H1 (cell line): ENCODE data around the gene KCTD10. TPM values are rescaled to one million over a fixed set of nuclear protein-coding genes. Genes with fewer than 3 reads are reported as not detected.
A peak's percentile ranks its signal among the peaks of the same experiment; 100 is the strongest.

Experiments used
- CTCF ChIA-PET: fragments of 300-600 bp; sonication (Branson Sonifier 250); formaldehyde crosslinking; loops from one replicate; lab custom pipeline; 2021; ENCODE audit not compliant: partially characterized antibody; lab: Charles Lee
- POLR2A ChIA-PET: fragments of 300-600 bp; sonication (Branson Sonifier 250); formaldehyde crosslinking; loops from one replicate; lab custom pipeline; 2021; ENCODE audit warnings: inconsistent platforms; ENCODE audit not compliant: partially characterized antibody; lab: Charles Lee
- DNase-seq, 2 experiments: peaks; one replicate each; pipeline versions ENCODE4 v3.0.0 to v3.0.0-alpha.2; 2010 to 2022; ENCODE audit warnings: low spot score in 2 of 2, low read depth in 1 of 2, mixed read lengths in 1 of 2
- FAIRE-seq: peaks from 2 replicates; lab custom pipeline; 2011; peaks lifted over from hg19 to GRCh38; lab: Jason Lieb, UNC
- H2AFZ ChIP-seq: 2 replicates; pipeline ENCODE4 v1.8.1; 2012; ENCODE audit warnings: low read length, inconsistent platforms
- H2AK5ac ChIP-seq: 2 replicates; pipeline ENCODE4 v1.6.1; 2013; ENCODE audit warnings: low read depth, low read length
- H2BK120ac ChIP-seq: replicated peaks from 2 replicates; pipeline ENCODE3; 2013; ENCODE audit warnings: low read depth, low read length, inconsistent platforms
- H2BK12ac ChIP-seq: 2 replicates; pipeline ENCODE4 v1.6.1; 2013; ENCODE audit warnings: low read depth, low read length
- H2BK15ac ChIP-seq: 2 replicates; pipeline ENCODE4 v1.6.1; 2013; ENCODE audit warnings: low read length
- H2BK20ac ChIP-seq: 2 replicates; pipeline ENCODE4 v1.6.1; 2013; ENCODE audit warnings: low read length
- H2BK5ac ChIP-seq: 2 replicates; pipeline ENCODE4 v1.6.1; 2013; ENCODE audit warnings: low read depth, low read length
- H3K14ac ChIP-seq: 2 replicates; pipeline ENCODE4 v1.6.1; 2013; ENCODE audit warnings: inconsistent platforms; ENCODE audit not compliant: insufficient read length
- H3K18ac ChIP-seq: 2 replicates; pipeline ENCODE4 v1.6.1; 2013; ENCODE audit warnings: low read length; ENCODE audit errors: extremely low read depth
- H3K23ac ChIP-seq: 2 replicates; pipeline ENCODE4 v1.6.1; 2013; ENCODE audit warnings: inconsistent platforms; ENCODE audit not compliant: insufficient read length
- H3K23me2 ChIP-seq: 2 replicates; pipeline ENCODE4 v1.6.1; 2013; ENCODE audit warnings: low read depth, low read length
- H3K27ac ChIP-seq: 2 replicates; pipeline ENCODE4 v1.6.1; 2011; ENCODE audit warnings: low read depth, low read length, inconsistent platforms
- H3K27me3 ChIP-seq, 4 experiments: replicated peaks in 1 of 4; 1 replicate in 1 of 4; 2 replicates in 3 of 4; pipeline versions ENCODE4 v1.6.1 to v1.8.1; 2011 to 2013; ENCODE audit warnings: low read length in 3 of 4, mild to moderate bottlenecking in 3 of 4, inconsistent platforms in 2 of 4, mixed read lengths in 2 of 4, moderate library complexity in 1 of 4; ENCODE audit not compliant: control insufficient read depth in 3 of 4, insufficient read depth in 3 of 4; ENCODE audit errors: extremely low read depth in 1 of 4
- H3K36me3 ChIP-seq, 4 experiments: 2 replicates each; pipeline versions ENCODE4 v1.6.1 to v1.8.1; 2011 to 2013; ENCODE audit warnings: mild to moderate bottlenecking in 4 of 4, low read length in 3 of 4, moderate library complexity in 2 of 4, control low read depth in 1 of 4, inconsistent platforms in 1 of 4; ENCODE audit not compliant: insufficient read depth in 4 of 4, control insufficient read depth in 2 of 4
- H3K4ac ChIP-seq: replicated peaks from 2 replicates; pipeline ENCODE3; 2013; ENCODE audit warnings: low read length, low read depth, mixed read lengths, inconsistent platforms; ENCODE audit not compliant: insufficient read length
- H3K4me1 ChIP-seq, 4 experiments: replicated peaks in 1 of 4; 1 replicate in 1 of 4; 2 replicates in 3 of 4; pipeline versions ENCODE4 v1.6.1 to v1.8.1; 2011 to 2013; ENCODE audit warnings: low read length in 3 of 4, inconsistent platforms in 2 of 4, mixed read lengths in 1 of 4; ENCODE audit not compliant: insufficient read depth in 4 of 4, control insufficient read depth in 3 of 4
- H3K4me2 ChIP-seq, 2 experiments: 2 replicates each; pipeline versions ENCODE4 v1.6.1 to v1.8.1; 2011 to 2013; ENCODE audit warnings: low read depth in 2 of 2, low read length in 2 of 2, control low read depth in 1 of 2, inconsistent platforms in 1 of 2, mild to moderate bottlenecking in 1 of 2; ENCODE audit not compliant: insufficient read depth in 1 of 2
- H3K4me3 ChIP-seq, 4 experiments: fragments of 200-600, 300-600 bp in 1 of 4; sonication (generic), shearing (Covaris generic), sonication (Bioruptor Twin) in 1 of 4; 2 replicates each; pipeline versions ENCODE4 v1.5.1 to v1.8.1; 2011 to 2016; ENCODE audit warnings: low read length in 4 of 4, low read depth in 3 of 4, control low read depth in 2 of 4, inconsistent platforms in 2 of 4, mild to moderate bottlenecking in 2 of 4, mixed read lengths in 1 of 4, moderate library complexity in 1 of 4; ENCODE audit not compliant: insufficient read depth in 2 of 4; ENCODE audit errors: extremely low read depth in 1 of 4
- H3K56ac ChIP-seq: replicated peaks from 2 replicates; pipeline ENCODE3; 2013; ENCODE audit warnings: low read depth, mild to moderate bottlenecking, mixed read lengths, low read length, inconsistent platforms; ENCODE audit not compliant: insufficient read length
- H3K79me1 ChIP-seq: 2 replicates; pipeline ENCODE4 v1.6.1; 2013; ENCODE audit warnings: low read depth, low read length, control low read depth
- H3K79me2 ChIP-seq, 2 experiments: 2 replicates each; pipeline versions ENCODE4 v1.6.1 to v1.8.1; 2012 to 2013; ENCODE audit warnings: low read length in 2 of 2, mild to moderate bottlenecking in 2 of 2, inconsistent platforms in 1 of 2; ENCODE audit not compliant: insufficient read depth in 2 of 2, control insufficient read depth in 1 of 2
- H3K9ac ChIP-seq, 4 experiments: replicated peaks in 1 of 4; 1 replicate in 1 of 4; 2 replicates in 3 of 4; pipeline versions ENCODE4 v1.6.1 to v1.8.1; 2011 to 2013; ENCODE audit warnings: low read depth in 3 of 4, low read length in 3 of 4, control low read depth in 2 of 4, mild to moderate bottlenecking in 2 of 4, moderate library complexity in 2 of 4, inconsistent platforms in 1 of 4; ENCODE audit errors: extremely low read depth in 1 of 4
- H3K9me3 ChIP-seq, 2 experiments: 2 replicates each; pipeline versions ENCODE4 v1.6.1 to v1.8.1; 2012 to 2013; ENCODE audit warnings: mild to moderate bottlenecking in 2 of 2, moderate library complexity in 2 of 2, control low read depth in 1 of 2, inconsistent platforms in 1 of 2, low read depth in 1 of 2, low read length in 1 of 2, mixed read lengths in 1 of 2; ENCODE audit not compliant: insufficient read depth in 2 of 2
- H4K20me1 ChIP-seq, 2 experiments: replicated peaks in 1 of 2; 2 replicates each; pipeline versions ENCODE3 to v1.8.1; 2011 to 2013; ENCODE audit warnings: inconsistent platforms in 2 of 2, low read length in 2 of 2, mild to moderate bottlenecking in 1 of 2; ENCODE audit not compliant: insufficient read depth in 2 of 2, control insufficient read depth in 1 of 2
- H4K5ac ChIP-seq: 2 replicates; pipeline ENCODE4 v1.6.1; 2013; ENCODE audit warnings: low read length, low read depth, mixed read lengths, inconsistent platforms; ENCODE audit not compliant: insufficient read length
- H4K8ac ChIP-seq: 2 replicates; pipeline ENCODE4 v1.8.0; 2013; ENCODE audit warnings: mild to moderate bottlenecking, moderate library complexity, low read length, inconsistent platforms; ENCODE audit not compliant: insufficient read depth; ENCODE audit errors: extremely low read depth
- H4K91ac ChIP-seq: replicated peaks from 2 replicates; pipeline ENCODE3; 2013; ENCODE audit warnings: low read length, mixed read lengths, inconsistent platforms; ENCODE audit not compliant: insufficient read length
- EZH2 ChIP-seq: fragments of 200-600 bp; sonication (generic); IDR thresholded peaks from 2 replicates; pipeline ENCODE4 v1.7.1; 2012; ENCODE audit warnings: low read depth, mild to moderate bottlenecking, moderate library complexity, low read length, inconsistent platforms; ENCODE audit not compliant: severe bottlenecking
- HDAC6 ChIP-seq: IDR thresholded peaks from one replicate; pipeline ENCODE4 v1.7.1; 2012; ENCODE audit warnings: low read depth, mild to moderate bottlenecking, inconsistent platforms, low read length, moderate library complexity
- SP1 ChIP-seq: IDR thresholded peaks from 2 replicates; pipeline ENCODE4 v1.6.1; 2011; ENCODE audit warnings: low read depth, low read length
- TEAD4 ChIP-seq: IDR thresholded peaks from 2 replicates; pipeline ENCODE4 v1.6.1; 2012; ENCODE audit warnings: low read depth, low read length, inconsistent platforms, mixed read lengths
- WGBS, 2 experiments: shearing (Covaris generic) in 1 of 2; methylation state at CpG; one replicate each; pipeline versions ENCODE4 v1.1.6 to v1.1.7; 2013 to 2015; ENCODE audit warnings: low lambda C conversion rate in 2 of 2, mixed read lengths in 2 of 2, inconsistent platforms in 1 of 2, low coverage in 1 of 2, missing lambda C conversion rate in 1 of 2; ENCODE audit not compliant: insufficient replicate concordance in 2 of 2, insufficient coverage in 1 of 2, insufficient read length in 1 of 2; ENCODE audit errors: extremely low coverage in 1 of 2, missing lambda C conversion rate in 1 of 2; 5-methylcytosine and 5-hydroxymethylcytosine counted together
- polyA plus RNA-seq, 7 experiments: library from polyadenylated mRNA; depleted of rRNA in 3 of 7; stranded (reverse) in 5 of 7; unstranded in 2 of 7; fragments of >200 nt in 5 of 7; fragments of 200-250 nt in 2 of 7; gene quantifications; 1 replicate in 5 of 7; 2 replicates in 1 of 7; 4 replicates in 1 of 7; pipeline versions ENCODE4 v1.2.1 to v1.2.3, GENCODE V29; 2011 to 2013; ENCODE audit warnings: missing spikeins in 2 of 7, mixed read lengths in 2 of 7
- total RNA-seq: library from RNA; stranded (reverse); fragmentation: NEBNext Ultra II Directional; extraction: Animal tissue kit (Norgen Biotek cat#: 25700); gene quantifications from 2 replicates; pipeline ENCODE4 v1.2.1, GENCODE V29; 2021
- TF ChIP-seq, protein P1 (sequence below): IDR thresholded peaks from 2 replicates; pipeline ENCODE4 v1.6.1; 2012; ENCODE audit warnings: inconsistent platforms

KCTD10 gene
- total and polyA plus RNA-seq, 2 of the 8 experiments (the other 6 are each of a cell fraction or from before 2014, with no cell fraction given), result 45.3 to 52.4 TPM

DNA sequence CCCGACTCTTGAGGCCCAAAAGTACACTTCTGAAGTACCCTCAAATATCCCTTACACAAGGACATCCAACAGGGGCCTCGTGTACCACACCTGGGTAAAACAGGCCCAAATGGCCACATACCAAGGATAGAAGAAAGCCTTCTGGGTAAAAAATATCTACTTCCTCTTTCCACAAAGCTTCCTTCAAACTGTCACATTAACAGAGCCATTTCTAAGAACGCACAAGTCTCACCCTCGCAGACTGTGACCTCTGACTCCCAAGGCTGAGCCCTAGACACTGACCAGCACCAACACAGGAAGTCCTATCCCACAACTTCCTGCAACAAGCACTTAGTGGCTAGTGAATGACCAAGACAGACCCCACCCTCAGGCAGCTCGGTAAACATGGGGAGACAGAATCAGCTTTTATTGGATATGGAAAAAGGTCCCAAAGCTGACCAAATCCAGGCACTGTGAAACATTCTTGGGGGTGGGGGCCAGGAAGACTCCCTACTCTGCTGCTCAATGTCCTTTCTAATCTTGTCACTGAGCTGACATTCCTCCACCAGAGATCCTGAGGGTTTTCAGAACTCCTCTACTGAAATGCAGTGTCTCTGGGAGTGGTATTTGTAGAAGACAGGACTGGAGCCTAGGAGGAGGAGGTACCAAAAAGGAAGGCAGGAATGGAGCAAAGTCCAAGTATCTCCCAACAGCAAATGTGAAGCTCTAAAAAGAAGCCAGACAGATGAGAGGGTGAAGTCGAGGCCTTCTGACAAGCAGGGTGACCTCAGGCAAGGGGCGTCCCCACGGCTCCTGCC is 15.9 kb downstream of the KCTD10 start:
- Histone ChIP-seq H4K91ac (peak overlapping the region; percentile 82), H3K79me1 (peaks cover 13% of the 10 kb centered on the region), H3K79me2 (peaks cover 13 to 81% of the 10 kb centered on the region in 2 experiments), H3K23me2 (peaks cover 2% of the 10 kb centered on the region; the same call in 1 of the 2 replicates), H2AK5ac (peak overlapping the region; percentile 97), H2AFZ (no peak overlapping the region), H2BK120ac (peak overlapping the region; percentile 36), H3K27me3 (no peaks in the 10 kb centered on the region), H3K4me3 (no peak overlapping the region), H3K56ac (no peak overlapping the region), H3K14ac (no peak overlapping the region), H3K36me3 (peaks cover 3 to 25% (median 11%) of the 10 kb centered on the region in 4 experiments; a peak in 6 of 8 replicates), H2BK15ac (peak overlapping the region; percentile 97), H3K27ac (peak overlapping the region; percentile 62; the same call in 1 of the 2 replicates), H4K20me1 (peaks cover 0 to 2% of the 10 kb centered on the region in 2 experiments), H4K5ac (peak overlapping the region; percentile 7), H3K9me3 (no peaks in the 10 kb centered on the region), H4K8ac (0 out of 2 replicates have a peak overlapping the region, but pooled peaks have one; percentile 35), H3K18ac (peak overlapping the region; percentile 66), H3K4me2 (peak overlapping the region in 1 of 2 experiments; percentile 7; a peak in 1 of 4 replicates), H2BK12ac (peak overlapping the region; percentile 98), H2BK5ac (peak overlapping the region; percentile 99), H2BK20ac (no peak overlapping the region), H3K9ac (no peak overlapping the region; a peak in 2 of 7 replicates), H3K4me1 (peaks cover 43 to 71% (median 53%) of the 10 kb centered on the region in 4 experiments), H3K23ac (no peak overlapping the region), H3K4ac (no peak overlapping the region)
- WGBS, 2 experiments, result 85% methylated on average over 8 of the region's 8 CpGs; no CpG with 5 or more reads in 1 of the 2 experiments
- DNase-seq, result no peak
- TF ChIP-seq EZH2 (no peak), SP1 (no peak), TEAD4 (0 out of 2 replicates have a peak, but pooled peaks have one; percentile 12), HDAC6 (no peak)
- TF ChIP-seq, protein P1, sequence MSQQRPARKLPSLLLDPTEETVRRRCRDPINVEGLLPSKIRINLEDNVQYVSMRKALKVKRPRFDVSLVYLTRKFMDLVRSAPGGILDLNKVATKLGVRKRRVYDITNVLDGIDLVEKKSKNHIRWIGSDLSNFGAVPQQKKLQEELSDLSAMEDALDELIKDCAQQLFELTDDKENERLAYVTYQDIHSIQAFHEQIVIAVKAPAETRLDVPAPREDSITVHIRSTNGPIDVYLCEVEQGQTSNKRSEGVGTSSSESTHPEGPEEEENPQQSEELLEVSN, result no peak
- FAIRE-seq, result no peak
- CTCF ChIA-PET, result interaction anchor here (1.0 to 19.5 kb wide), 5 partner anchors 10 to 97 kb away, joined by 3 to 245 read pairs (median 3); no protein-coding TSS in a partner anchor
- POLR2A ChIA-PET, result interaction anchor here (3.0 kb wide), 1 partner anchor 16 kb away, joined by 23 read pairs; the partner anchor contains the start of genes KCTD10 and UBE3B
